Neural cell (in vitro differentiated cells): ENCODE data around the gene DAND5. TPM values are rescaled to one million over a fixed set of nuclear protein-coding genes. Genes with fewer than 3 reads are reported as not detected.

ENCODE experiments used
- H2AFZ ChIP-seq: fragments of 200-600, 300-800 bp; sonication (generic), shearing (Covaris generic); 2 replicates; pipeline ENCODE4 v1.6.0; 2014; ENCODE audit warnings: low read depth, mild to moderate bottlenecking, antibody characterized with exemption, low read length, moderate library complexity
- H3F3A ChIP-seq: fragments of 200-600 bp; shearing (Covaris generic); 2 replicates; pipeline ENCODE4 v1.6.1; 2016; ENCODE audit warnings: mild to moderate bottlenecking, moderate library complexity, mixed read lengths, antibody characterized with exemption, low read length; ENCODE audit not compliant: insufficient read depth, poor library complexity, severe bottlenecking
- H3K27ac ChIP-seq: fragments of 200-600, 300-800 bp; sonication (generic), shearing (Covaris generic); 2 replicates; pipeline ENCODE4 v1.5.1; 2014; ENCODE audit warnings: mild to moderate bottlenecking, low read length, moderate library complexity
- H3K27me3 ChIP-seq: fragments of 300-800, 200-600 bp; sonication (generic), shearing (Covaris generic); 2 replicates; pipeline ENCODE4 v1.6.0; 2014; ENCODE audit warnings: mild to moderate bottlenecking, low read depth, low read length, moderate library complexity; ENCODE audit not compliant: insufficient read depth
- H3K36me3 ChIP-seq: fragments of 300-800, 200-600 bp; sonication (generic), shearing (Covaris generic); 2 replicates; pipeline ENCODE4 v1.5.1; 2014; ENCODE audit warnings: mild to moderate bottlenecking, antibody characterized with exemption, low read length, moderate library complexity; ENCODE audit not compliant: insufficient read depth
- H3K4me2 ChIP-seq: fragments of 300-800, 200-600 bp; sonication (generic), shearing (Covaris generic); 2 replicates; pipeline ENCODE4 v1.6.0; 2014; ENCODE audit warnings: mild to moderate bottlenecking, low read length
- H3K4me3 ChIP-seq: fragments of 300-800, 200-600 bp; sonication (generic), shearing (Covaris generic); 2 replicates; pipeline ENCODE4 v1.5.1; 2014; ENCODE audit warnings: mild to moderate bottlenecking, low read length, moderate library complexity
- H3K79me2 ChIP-seq: fragments of 200-600 bp; shearing (Covaris generic); replicated peaks from 2 replicates; pipeline ENCODE4 v1.6.0; 2014; ENCODE audit warnings: mild to moderate bottlenecking, low read length, moderate library complexity; ENCODE audit not compliant: insufficient read depth
- H3K9ac ChIP-seq: fragments of 300-800, 200-600 bp; sonication (generic), shearing (Covaris generic); 2 replicates; pipeline ENCODE4 v1.6.1; 2016; ENCODE audit warnings: mild to moderate bottlenecking, low read length, mixed read lengths
- H3K9me2 ChIP-seq: fragments of 200-600 bp; shearing (Covaris generic); 2 replicates; pipeline ENCODE4 v1.6.1; 2016; ENCODE audit warnings: mild to moderate bottlenecking, low read length, mixed read lengths; ENCODE audit not compliant: insufficient read depth
- H3K9me3 ChIP-seq: fragments of 200-600, 300-800 bp; sonication (generic), shearing (Covaris generic); 2 replicates; pipeline ENCODE4 v1.6.1; 2016; ENCODE audit warnings: mild to moderate bottlenecking, mixed run types, low read length, moderate library complexity, mixed read lengths
- H4K20me1 ChIP-seq: fragments of 200-600 bp; shearing (Covaris generic); 2 replicates; pipeline ENCODE4 v1.6.1; 2016; ENCODE audit warnings: mild to moderate bottlenecking, mixed run types; ENCODE audit not compliant: insufficient read depth
- EP300 ChIP-seq: fragments of 450-650 bp; conservative IDR thresholded peaks from 2 replicates; pipeline ENCODE4 v1.6.1; 2014; ENCODE audit warnings: antibody characterized with exemption, mild to moderate bottlenecking, moderate library complexity; ENCODE audit not compliant: poor library complexity, severe bottlenecking
- EZH2 ChIP-seq: fragments of 200-600, 300-800 bp; shearing (Covaris generic), sonication (generic); IDR thresholded peaks from 2 replicates; pipeline ENCODE4 v1.6.1; 2014; ENCODE audit warnings: antibody characterized with exemption, low read length, borderline replicate concordance, mild to moderate bottlenecking; ENCODE audit not compliant: insufficient read depth, poor library complexity, severe bottlenecking
- MXI1 ChIP-seq: fragments of 450-650 bp; conservative IDR thresholded peaks from 2 replicates; pipeline ENCODE4 v1.6.1; 2014; ENCODE audit warnings: antibody characterized with exemption, mild to moderate bottlenecking; ENCODE audit not compliant: poor library complexity, severe bottlenecking
- POLR2AphosphoS5 ChIP-seq: IDR thresholded peaks from 2 replicates; pipeline ENCODE4 v1.6.1; 2012
- RAD21 ChIP-seq: fragments of 450-650 bp; conservative IDR thresholded peaks from 2 replicates; pipeline ENCODE4 v1.6.1; 2014; ENCODE audit warnings: antibody characterized with exemption, mild to moderate bottlenecking, moderate library complexity
- REST ChIP-seq: IDR thresholded peaks from 2 replicates; pipeline ENCODE4 v1.6.1; 2012; ENCODE audit warnings: borderline replicate concordance
- SMC3 ChIP-seq: fragments of 450-650 bp; conservative IDR thresholded peaks from 2 replicates; pipeline ENCODE4 v1.6.1; 2014; ENCODE audit warnings: antibody characterized with exemption, mild to moderate bottlenecking, moderate library complexity; ENCODE audit not compliant: poor library complexity
- TAF1 ChIP-seq: IDR thresholded peaks from 2 replicates; pipeline ENCODE4 v1.6.1; 2012; ENCODE audit warnings: low read depth
- polyA plus RNA-seq: library from polyadenylated mRNA; depleted of rRNA; stranded (reverse); fragments of >200 nt; gene quantifications from 2 replicates; pipeline ENCODE4 v1.2.3, GENCODE V29; 2014
- TF ChIP-seq, protein P1 (sequence below): fragments of 450-650 bp; IDR thresholded peaks from 2 replicates; pipeline ENCODE4 v1.5.1; 2014; ENCODE audit warnings: antibody characterized with exemption, mild to moderate bottlenecking, moderate library complexity; ENCODE audit not compliant: poor library complexity, severe bottlenecking

Gene DAND5
- polyA plus RNA-seq, 1 donor from 2014 or later: not detected

DNA sequence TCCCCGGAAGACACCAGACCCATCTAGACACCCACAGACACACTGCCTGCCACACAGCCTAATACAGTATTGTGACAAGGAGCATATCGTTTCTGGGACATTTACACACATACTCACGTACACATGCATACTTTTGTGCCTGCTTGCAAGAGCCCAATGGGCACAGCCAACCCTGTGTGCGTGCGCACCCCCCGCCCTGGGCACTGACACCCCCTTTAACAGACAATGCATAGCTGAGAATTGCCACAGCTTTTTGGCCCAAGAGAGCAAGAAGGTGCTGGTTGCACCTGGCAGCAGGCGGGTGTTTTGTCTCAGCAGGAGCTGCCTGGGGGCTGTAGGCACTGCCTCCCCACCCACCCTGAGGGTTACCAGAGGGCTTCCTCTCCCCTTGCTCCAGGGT, 24.2 kb downstream of the DAND5 start:
- Histone ChIP-seq H3K27me3 (peaks cover 73% of the 10 kb centered on the region), H3K27ac (no peak overlapping the region)

DNA sequence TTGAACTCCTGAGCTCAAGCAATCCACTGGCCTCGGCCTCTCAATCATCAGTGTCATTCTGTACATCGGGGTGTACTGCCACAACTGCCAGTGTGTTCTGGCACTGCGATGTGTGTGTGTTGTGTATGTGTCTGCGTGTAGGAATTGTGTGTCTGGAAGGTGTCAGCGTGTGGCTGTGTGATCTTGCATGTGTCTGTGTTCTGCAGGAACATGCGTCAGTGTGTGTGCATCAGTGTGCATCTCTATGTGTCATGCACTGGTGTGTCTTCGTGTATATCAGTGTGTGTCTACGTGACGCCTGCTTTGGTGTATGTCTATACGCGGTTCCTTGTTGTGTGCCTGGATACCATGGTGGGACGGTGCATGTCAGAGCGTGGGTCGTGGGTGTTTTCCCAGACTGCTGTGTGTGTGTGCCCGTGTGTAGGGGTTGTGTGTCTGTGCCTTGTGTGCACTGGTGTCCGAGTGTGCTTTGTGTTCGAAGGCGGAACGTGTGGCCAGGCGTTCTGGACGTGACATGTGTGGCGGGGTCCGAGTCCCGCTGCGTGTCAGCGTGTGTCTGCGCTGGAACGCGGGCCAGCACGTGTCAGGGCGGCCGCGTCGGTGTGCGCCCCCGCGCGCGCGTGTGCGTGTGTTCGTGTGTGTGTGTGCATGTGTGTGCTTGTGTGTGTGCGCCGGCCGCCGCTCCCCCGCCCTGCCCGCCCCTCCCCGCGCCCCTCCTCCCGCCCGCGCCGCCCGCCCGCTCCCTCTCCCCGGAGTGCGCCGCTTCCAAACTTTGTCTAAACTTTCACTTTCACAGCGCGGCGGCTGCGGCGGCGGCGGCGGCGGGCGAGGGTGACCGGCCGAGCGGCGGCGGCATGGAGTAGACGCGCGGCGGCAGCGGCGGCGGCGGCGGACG, 25.6 kb downstream of the DAND5 start, which contains the start of gene NFIX:
Gene NFIX, plus strand, starts transcription at position 775 of the 895 bp plus-strand sequence. CDS start 363 bp downstream, outside the sequence.
- Histone ChIP-seq H3K9me3 (no peaks in the 10 kb centered on the region), H3K4me2 (no peak within 1 kb of the TSS), H2AFZ (no peak within 1 kb of the TSS), H3K4me3 (peak within 1 kb of the TSS; percentile 62), H3K27me3 (peaks cover 80% of the 10 kb centered on the region), H3K9me2 (no peaks in the 10 kb centered on the region), H4K20me1 (no peaks in the 10 kb centered on the region), H3F3A (no peaks in the 10 kb centered on the region), H3K9ac (no peak within 1 kb of the TSS), H3K79me2 (no peaks in the 10 kb centered on the region), H3K36me3 (no peaks in the 10 kb centered on the region), H3K27ac (no peak within 1 kb of the TSS)
- no peak for TF ChIP-seq SMC3
- TF ChIP-seq RAD21: no peak
- TF ChIP-seq EP300: no peak
- peak; percentile 30 for TF ChIP-seq MXI1
- TF ChIP-seq, protein P1, sequence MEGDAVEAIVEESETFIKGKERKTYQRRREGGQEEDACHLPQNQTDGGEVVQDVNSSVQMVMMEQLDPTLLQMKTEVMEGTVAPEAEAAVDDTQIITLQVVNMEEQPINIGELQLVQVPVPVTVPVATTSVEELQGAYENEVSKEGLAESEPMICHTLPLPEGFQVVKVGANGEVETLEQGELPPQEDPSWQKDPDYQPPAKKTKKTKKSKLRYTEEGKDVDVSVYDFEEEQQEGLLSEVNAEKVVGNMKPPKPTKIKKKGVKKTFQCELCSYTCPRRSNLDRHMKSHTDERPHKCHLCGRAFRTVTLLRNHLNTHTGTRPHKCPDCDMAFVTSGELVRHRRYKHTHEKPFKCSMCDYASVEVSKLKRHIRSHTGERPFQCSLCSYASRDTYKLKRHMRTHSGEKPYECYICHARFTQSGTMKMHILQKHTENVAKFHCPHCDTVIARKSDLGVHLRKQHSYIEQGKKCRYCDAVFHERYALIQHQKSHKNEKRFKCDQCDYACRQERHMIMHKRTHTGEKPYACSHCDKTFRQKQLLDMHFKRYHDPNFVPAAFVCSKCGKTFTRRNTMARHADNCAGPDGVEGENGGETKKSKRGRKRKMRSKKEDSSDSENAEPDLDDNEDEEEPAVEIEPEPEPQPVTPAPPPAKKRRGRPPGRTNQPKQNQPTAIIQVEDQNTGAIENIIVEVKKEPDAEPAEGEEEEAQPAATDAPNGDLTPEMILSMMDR: no peak
- no peak for TF ChIP-seq TAF1
- no peak for TF ChIP-seq EZH2
- no peak for TF ChIP-seq POLR2AphosphoS5

More for the DNA sequence above, 24.2 kb downstream of the DAND5 start:
- Histone ChIP-seq H2AFZ (no peak overlapping the region), H3K79me2 (no peaks in the 10 kb centered on the region), H3K4me3 (no peak overlapping the region), H3K4me2 (no peak overlapping the region), H3K36me3 (no peaks in the 10 kb centered on the region), H4K20me1 (no peaks in the 10 kb centered on the region), H3F3A (no peaks in the 10 kb centered on the region), H3K9me2 (no peaks in the 10 kb centered on the region), H3K9ac (no peak overlapping the region), H3K9me3 (no peaks in the 10 kb centered on the region)
- TF ChIP-seq TAF1 (no peak), MXI1 (no peak), EP300 (no peak), REST (no peak), EZH2 (no peak), RAD21 (no peak), POLR2AphosphoS5 (no peak), SMC3 (no peak)
- TF ChIP-seq, protein P1: no peak
